ENCODE data around the gene CFAP100.

- TF ChIP-seq SUZ12 (IDR thresholded peaks at IDR 0.05; ENCODE audit: extremely low read depth, insufficient read depth, insufficient read length), result no peak
- no peak for TF ChIP-seq YY1 (IDR thresholded peaks at IDR 0.05; ENCODE audit: insufficient read depth, insufficient read length)
Observed at GRCh38 chr3:126345641-126346460, 48.9 kb upstream of the CFAP100 start.
